Measurements from ENCODE around the gene REPIN1. TPM values are rescaled to one million over a fixed set of nuclear protein-coding genes. Genes with fewer than 3 reads are reported as not detected.

The REPIN1 gene
- total RNA-seq, 4 donors from 2014 or later, result 66.8 to 143 (median 97.7) TPM

- Histone ChIP-seq H3K9me3 (no peaks in the 10 kb centered on the region), H3K4me1 (peaks cover 18 to 66% (median 66%) of the 10 kb centered on the region in 4 donors), H3K27ac (replicated peaks in 1 of 4) (no peak overlapping the region), H3K36me3 (peaks cover 0 to 3% (median 0%) of the 10 kb centered on the region in 4 donors), H3K4me3 (no peak overlapping the region), H3K27me3 (no peaks in the 10 kb centered on the region)
- DNase-seq (ENCODE audit: extremely low spot score), result no peak
- intact Hi-C loops (cut with DNase I), result no loop called here
- TF ChIP-seq POLR2AphosphoS5 (IDR thresholded peaks at IDR 0.05) (no peak), EP300 (IDR thresholded peaks at IDR 0.05) (no peak), POLR2A (IDR thresholded peaks at IDR 0.05; ENCODE audit: low read depth) (no peak)
- TF ChIP-seq, protein P1, sequence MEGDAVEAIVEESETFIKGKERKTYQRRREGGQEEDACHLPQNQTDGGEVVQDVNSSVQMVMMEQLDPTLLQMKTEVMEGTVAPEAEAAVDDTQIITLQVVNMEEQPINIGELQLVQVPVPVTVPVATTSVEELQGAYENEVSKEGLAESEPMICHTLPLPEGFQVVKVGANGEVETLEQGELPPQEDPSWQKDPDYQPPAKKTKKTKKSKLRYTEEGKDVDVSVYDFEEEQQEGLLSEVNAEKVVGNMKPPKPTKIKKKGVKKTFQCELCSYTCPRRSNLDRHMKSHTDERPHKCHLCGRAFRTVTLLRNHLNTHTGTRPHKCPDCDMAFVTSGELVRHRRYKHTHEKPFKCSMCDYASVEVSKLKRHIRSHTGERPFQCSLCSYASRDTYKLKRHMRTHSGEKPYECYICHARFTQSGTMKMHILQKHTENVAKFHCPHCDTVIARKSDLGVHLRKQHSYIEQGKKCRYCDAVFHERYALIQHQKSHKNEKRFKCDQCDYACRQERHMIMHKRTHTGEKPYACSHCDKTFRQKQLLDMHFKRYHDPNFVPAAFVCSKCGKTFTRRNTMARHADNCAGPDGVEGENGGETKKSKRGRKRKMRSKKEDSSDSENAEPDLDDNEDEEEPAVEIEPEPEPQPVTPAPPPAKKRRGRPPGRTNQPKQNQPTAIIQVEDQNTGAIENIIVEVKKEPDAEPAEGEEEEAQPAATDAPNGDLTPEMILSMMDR (IDR thresholded peaks at IDR 0.05), result no peak
- 85% methylated on average over 9 of the region's 9 CpGs for WGBS
These were observed 12.5 kb downstream of the REPIN1 start for GRCh38 chr7:150381096-150381495.

DNA sequence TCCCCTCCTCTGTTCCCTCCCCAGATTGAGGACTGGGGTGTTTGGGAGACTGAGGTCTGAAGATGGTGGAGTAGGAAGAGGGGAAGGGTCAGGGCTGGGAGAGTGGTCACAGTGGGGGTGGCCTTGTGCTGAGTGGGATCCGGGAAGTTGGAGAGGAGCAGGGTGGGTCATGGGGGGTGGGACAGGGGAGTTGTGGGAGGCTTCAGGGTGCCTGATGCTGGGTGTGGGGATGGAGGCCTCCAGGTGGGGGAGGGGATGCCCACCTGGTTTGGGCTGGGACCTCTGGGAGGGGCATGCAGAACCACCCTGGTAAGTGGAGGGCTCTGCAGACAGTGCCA is 13.1 kb downstream of the REPIN1 start:
- intact Hi-C loops (cut with DNase I), result no loop called here
- H3K4me3 ChIP-seq, result no peak overlapping the region
- peak overlapping the region in 1 of 4 donors; percentile 36 for H3K27ac ChIP-seq (replicated peaks in 1 of 4)
- H3K27me3 ChIP-seq, result no peaks in the 10 kb centered on the region
- no peaks in the 10 kb centered on the region for H3K9me3 ChIP-seq
- H3K4me1 ChIP-seq, result peaks cover 18 to 72% (median 68%) of the 10 kb centered on the region in 4 donors
- WGBS, result 100% methylated on average over 1 of the region's 1 CpG
- H3K36me3 ChIP-seq, result peaks cover 0 to 3% (median 0%) of the 10 kb centered on the region in 4 donors
- TF ChIP-seq POLR2A (IDR thresholded peaks at IDR 0.05; ENCODE audit: low read depth) (no peak), POLR2AphosphoS5 (IDR thresholded peaks at IDR 0.05) (no peak), EP300 (IDR thresholded peaks at IDR 0.05) (no peak)
- TF ChIP-seq, protein P1 (IDR thresholded peaks at IDR 0.05), result no peak
- DNase-seq (ENCODE audit: extremely low spot score), result no peak

- Histone ChIP-seq H3K36me3 (peaks cover 0 to 3% (median 0%) of the 10 kb centered on the region in 4 donors), H3K4me3 (no peak overlapping the region), H3K4me1 (peaks cover 18 to 72% (median 68%) of the 10 kb centered on the region in 4 donors), H3K27ac (replicated peaks in 1 of 4) (peak overlapping the region in 2 of 4 donors; percentile 25 to 36), H3K27me3 (no peaks in the 10 kb centered on the region), H3K9me3 (no peaks in the 10 kb centered on the region)
- WGBS, result 81% methylated on average over 19 of the region's 20 CpGs
- no peak for DNase-seq (ENCODE audit: extremely low spot score)
- intact Hi-C loops (cut with DNase I), result no loop called here
- TF ChIP-seq, protein P1 (IDR thresholded peaks at IDR 0.05), result no peak
- TF ChIP-seq POLR2A (IDR thresholded peaks at IDR 0.05; ENCODE audit: low read depth) (no peak), EP300 (IDR thresholded peaks at IDR 0.05) (no peak), POLR2AphosphoS5 (IDR thresholded peaks at IDR 0.05) (no peak)
These were observed 13.7 kb downstream of the REPIN1 start for GRCh38 chr7:150382123-150382843.

- no peak for DNase-seq (ENCODE audit: extremely low spot score)
- H3K27ac ChIP-seq (replicated peaks in 1 of 4), result peak overlapping the region in 2 of 4 donors; percentile 25 to 36
These were observed 14.2 kb downstream of the REPIN1 start for GRCh38 chr7:150382844-150383225.

More at GRCh38 chr7:150382844-150383225, 14.2 kb downstream of the REPIN1 start:
- 63% methylated on average over 3 of the region's 4 CpGs for WGBS
- TF ChIP-seq POLR2AphosphoS5 (IDR thresholded peaks at IDR 0.05) (no peak), POLR2A (IDR thresholded peaks at IDR 0.05; ENCODE audit: low read depth) (no peak), EP300 (IDR thresholded peaks at IDR 0.05) (no peak)
- TF ChIP-seq, protein P1 (IDR thresholded peaks at IDR 0.05), result no peak
- intact Hi-C loops (cut with DNase I), result no loop called here
- H3K4me1 ChIP-seq, result peaks cover 17 to 73% (median 68%) of the 10 kb centered on the region in 4 donors
- no peaks in the 10 kb centered on the region for H3K27me3 ChIP-seq
- H3K36me3 ChIP-seq, result peaks cover 0 to 3% (median 0%) of the 10 kb centered on the region in 4 donors
- H3K4me3 ChIP-seq, result no peak overlapping the region
- no peaks in the 10 kb centered on the region for H3K9me3 ChIP-seq
